ENCODE measurements around the gene TRPM3.

DNA sequence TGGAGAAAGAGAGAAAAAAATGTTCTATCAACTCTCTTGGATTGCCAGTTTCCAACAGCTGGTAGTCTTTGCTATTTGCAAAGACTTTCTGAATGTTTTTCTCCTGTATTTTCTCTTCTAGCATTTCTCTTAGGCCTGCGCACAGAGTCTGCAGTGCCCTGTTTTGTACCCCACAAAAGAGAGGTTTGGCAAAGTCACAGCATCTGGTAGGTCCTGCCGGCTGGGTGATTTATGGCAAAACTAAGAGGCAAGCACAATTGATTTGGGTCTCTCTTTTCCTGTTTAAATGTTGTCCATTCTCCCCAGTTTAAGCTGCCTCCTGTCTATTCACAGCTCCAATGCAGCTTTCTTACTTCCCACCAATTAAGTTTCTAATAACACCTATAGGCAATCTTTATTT lies 193.9 kb downstream of the TRPM3 start:
- TF ChIP-seq, protein P1, sequence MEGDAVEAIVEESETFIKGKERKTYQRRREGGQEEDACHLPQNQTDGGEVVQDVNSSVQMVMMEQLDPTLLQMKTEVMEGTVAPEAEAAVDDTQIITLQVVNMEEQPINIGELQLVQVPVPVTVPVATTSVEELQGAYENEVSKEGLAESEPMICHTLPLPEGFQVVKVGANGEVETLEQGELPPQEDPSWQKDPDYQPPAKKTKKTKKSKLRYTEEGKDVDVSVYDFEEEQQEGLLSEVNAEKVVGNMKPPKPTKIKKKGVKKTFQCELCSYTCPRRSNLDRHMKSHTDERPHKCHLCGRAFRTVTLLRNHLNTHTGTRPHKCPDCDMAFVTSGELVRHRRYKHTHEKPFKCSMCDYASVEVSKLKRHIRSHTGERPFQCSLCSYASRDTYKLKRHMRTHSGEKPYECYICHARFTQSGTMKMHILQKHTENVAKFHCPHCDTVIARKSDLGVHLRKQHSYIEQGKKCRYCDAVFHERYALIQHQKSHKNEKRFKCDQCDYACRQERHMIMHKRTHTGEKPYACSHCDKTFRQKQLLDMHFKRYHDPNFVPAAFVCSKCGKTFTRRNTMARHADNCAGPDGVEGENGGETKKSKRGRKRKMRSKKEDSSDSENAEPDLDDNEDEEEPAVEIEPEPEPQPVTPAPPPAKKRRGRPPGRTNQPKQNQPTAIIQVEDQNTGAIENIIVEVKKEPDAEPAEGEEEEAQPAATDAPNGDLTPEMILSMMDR (IDR thresholded peaks at IDR 0.05 in 8 of 11, conservative IDR thresholded peaks at IDR 0.05 in 3 of 11) = no peak
- no peak for TF ChIP-seq POLR2AphosphoS5 (IDR thresholded peaks at IDR 0.05)

Data from spleen (tissue), 7 donors.